Mammary epithelial cell (primary cell): ENCODE data around the gene SLC9A9.

Experiments used
- EZH2 ChIP-seq: IDR thresholded peaks from 2 replicates; pipeline ENCODE4 v1.6.1; 2012; ENCODE audit warnings: low read length, inconsistent platforms, borderline replicate concordance
- TF ChIP-seq, protein P1 (sequence below), 2 donors: IDR thresholded peaks in 1 of 2; conservative IDR thresholded peaks in 1 of 2; 2 replicates each; pipeline ENCODE4 v1.5.1; 2011 to 2012; ENCODE audit warnings: inconsistent platforms in 2 of 2, low read length in 2 of 2, mild to moderate bottlenecking in 2 of 2, control low read depth in 1 of 2, low read depth in 1 of 2; ENCODE audit not compliant: insufficient read depth in 1 of 2; ENCODE audit errors: extremely low read depth in 1 of 2

DNA sequence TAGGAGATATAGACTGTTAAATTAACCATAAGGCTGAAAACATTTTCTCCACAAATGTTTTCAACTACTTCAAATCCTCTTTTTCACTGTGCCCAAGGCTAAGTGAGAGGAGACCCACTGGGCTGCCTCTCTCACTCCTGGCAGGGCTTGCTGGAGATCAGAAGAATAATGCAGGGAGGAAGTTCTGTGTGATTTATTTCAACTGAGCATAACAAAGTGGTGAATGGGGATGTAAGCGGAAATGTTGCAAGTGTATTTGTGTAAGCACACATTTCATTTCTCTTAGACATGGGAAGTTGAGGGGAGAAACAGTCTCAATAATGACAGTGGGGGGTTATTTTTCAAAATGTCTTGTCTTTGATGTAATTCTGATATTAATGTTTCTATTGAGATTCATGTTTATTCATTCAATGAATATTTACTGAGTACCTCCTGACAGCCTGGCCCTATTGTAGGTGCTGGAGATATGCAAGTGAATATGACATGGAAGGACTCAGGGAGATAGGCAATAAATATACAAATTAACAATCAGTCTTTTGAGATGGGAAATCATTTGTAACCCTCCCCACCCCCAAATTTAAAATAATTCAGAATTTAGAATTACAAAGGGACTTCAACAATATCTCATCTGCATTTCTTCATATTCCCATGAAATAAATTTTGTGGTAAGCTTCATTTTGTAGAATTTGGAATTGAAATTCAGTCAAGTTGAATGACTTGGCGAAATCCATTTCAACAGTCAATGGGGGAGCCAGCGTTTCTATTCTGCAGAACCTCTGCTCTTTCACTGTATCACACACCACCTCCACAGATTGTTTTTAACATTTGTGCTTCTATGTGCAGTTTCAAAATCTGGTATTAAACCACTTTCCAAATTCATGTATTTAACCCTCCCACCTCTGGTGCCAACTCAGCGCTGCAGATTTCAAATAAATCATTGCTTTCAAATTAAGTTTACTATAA lies 247.2 kb downstream of the SLC9A9 start:
- TF ChIP-seq, protein P1, sequence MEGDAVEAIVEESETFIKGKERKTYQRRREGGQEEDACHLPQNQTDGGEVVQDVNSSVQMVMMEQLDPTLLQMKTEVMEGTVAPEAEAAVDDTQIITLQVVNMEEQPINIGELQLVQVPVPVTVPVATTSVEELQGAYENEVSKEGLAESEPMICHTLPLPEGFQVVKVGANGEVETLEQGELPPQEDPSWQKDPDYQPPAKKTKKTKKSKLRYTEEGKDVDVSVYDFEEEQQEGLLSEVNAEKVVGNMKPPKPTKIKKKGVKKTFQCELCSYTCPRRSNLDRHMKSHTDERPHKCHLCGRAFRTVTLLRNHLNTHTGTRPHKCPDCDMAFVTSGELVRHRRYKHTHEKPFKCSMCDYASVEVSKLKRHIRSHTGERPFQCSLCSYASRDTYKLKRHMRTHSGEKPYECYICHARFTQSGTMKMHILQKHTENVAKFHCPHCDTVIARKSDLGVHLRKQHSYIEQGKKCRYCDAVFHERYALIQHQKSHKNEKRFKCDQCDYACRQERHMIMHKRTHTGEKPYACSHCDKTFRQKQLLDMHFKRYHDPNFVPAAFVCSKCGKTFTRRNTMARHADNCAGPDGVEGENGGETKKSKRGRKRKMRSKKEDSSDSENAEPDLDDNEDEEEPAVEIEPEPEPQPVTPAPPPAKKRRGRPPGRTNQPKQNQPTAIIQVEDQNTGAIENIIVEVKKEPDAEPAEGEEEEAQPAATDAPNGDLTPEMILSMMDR (conservative IDR thresholded peaks at IDR 0.05 in 1 of 2, IDR thresholded peaks at IDR 0.05 in 1 of 2; ENCODE audit: extremely low read depth in 1 of 2, insufficient read depth in 1 of 2, low read depth in 1 of 2, low read length in 2 of 2): no peak
- no peak for TF ChIP-seq EZH2
